Caco-2 (cell line): Measurements from ENCODE around the gene MAPT. TPM values are rescaled to one million over a fixed set of nuclear protein-coding genes. Genes with fewer than 3 reads are reported as not detected.

Source experiments
- BruUV-seq: library from RNA; stranded (reverse); fragments of 400-500 nt; replicated peaks from 2 replicates; lab custom pipeline; 2021; lab: Mats Ljungman, UMichigan
- CTCF ChIA-PET: fragments of 300-600 bp; sonication (Branson Sonifier 250); formaldehyde crosslinking; loops from one replicate; lab custom pipeline; 2022; ENCODE audit warnings: antibody characterized with exemption; lab: Charles Lee
- POLR2A ChIA-PET: fragments of 300-600 bp; sonication (Branson Sonifier 250); formaldehyde crosslinking; loops from one replicate; lab custom pipeline; 2022; ENCODE audit warnings: antibody characterized with exemption; lab: Charles Lee
- DNase-seq, 2 experiments: peaks; one replicate each; pipeline versions ENCODE4 v3.0.0 to v3.0.0-alpha.2; 2020 to 2022
- H3K27me3 ChIP-seq: replicated peaks from 2 replicates; pipeline ENCODE4 v1.6.0; 2011; ENCODE audit warnings: low read length; ENCODE audit not compliant: control insufficient read depth, insufficient read depth
- H3K36me3 ChIP-seq: 2 replicates; pipeline ENCODE4 v1.5.1; 2011; ENCODE audit warnings: low read length; ENCODE audit not compliant: control insufficient read depth, insufficient read depth
- H3K4me1 ChIP-seq: fragments of 250-450 bp; sonication (Bioruptor Pico); 2 replicates; pipeline ENCODE4 v1.5.1; 2020; ENCODE audit warnings: mild to moderate bottlenecking
- H3K4me3 ChIP-seq: 2 replicates; pipeline ENCODE4 v1.5.1; 2011; ENCODE audit warnings: low read depth, mild to moderate bottlenecking, control low read depth, low read length
- H3K9me3 ChIP-seq: fragments of 250-450 bp; sonication (Bioruptor Pico); 2 replicates; pipeline ENCODE4 v1.5.1; 2020; ENCODE audit warnings: mild to moderate bottlenecking, moderate library complexity
- H3K27ac Mint-ChIP-seq: one replicate; pipeline ENCODE4 v1.8.0; 2022; ENCODE audit warnings: mixed read lengths; ENCODE audit not compliant: unreplicated experiment
- H3K27me3 Mint-ChIP-seq: one replicate; pipeline ENCODE4 v1.8.0; 2022; ENCODE audit warnings: mixed read lengths; ENCODE audit not compliant: insufficient read depth, unreplicated experiment
- H3K36me3 Mint-ChIP-seq: one replicate; pipeline ENCODE4 v1.8.0; 2022; ENCODE audit warnings: mild to moderate bottlenecking, mixed read lengths; ENCODE audit not compliant: insufficient read depth, unreplicated experiment
- H3K4me1 Mint-ChIP-seq: one replicate; pipeline ENCODE4 v1.8.0; 2022; ENCODE audit warnings: low read depth, mixed read lengths; ENCODE audit not compliant: unreplicated experiment
- H3K4me3 Mint-ChIP-seq: one replicate; pipeline ENCODE4 v1.8.0; 2022; ENCODE audit warnings: mild to moderate bottlenecking, moderate library complexity, mixed read lengths; ENCODE audit not compliant: unreplicated experiment
- H3K9me3 Mint-ChIP-seq: one replicate; pipeline ENCODE4 v1.8.0; 2022; ENCODE audit warnings: mixed read lengths; ENCODE audit not compliant: unreplicated experiment
- CTCF ChIP-seq, 2 experiments: fragments of 200-600 bp in 1 of 2; IDR thresholded peaks; 1 replicate in 1 of 2; 2 replicates in 1 of 2; pipeline versions ENCODE4 v1.5.1 to v1.8.0; 2011 to 2022; ENCODE audit warnings: antibody characterized with exemption in 1 of 2, control low read depth in 1 of 2, inconsistent platforms in 1 of 2, low read depth in 1 of 2, low read length in 1 of 2, mild to moderate bottlenecking in 1 of 2, moderate library complexity in 1 of 2; ENCODE audit not compliant: insufficient read depth in 1 of 2, severe bottlenecking in 1 of 2, unreplicated experiment in 1 of 2
- intact Hi-C: fragments of 100-400 bp; cut with micrococcal nuclease; formaldehyde crosslinking; loops from one replicate; pipeline ENCODE4 v1.10.0; 2022; ENCODE audit not compliant: unreplicated experiment
- total RNA-seq: library from RNA; stranded (reverse); gene quantifications from 2 replicates; pipeline ENCODE4 v1.2.3, GENCODE V29; 2022

The MAPT gene
- total RNA-seq, 1 experiment from 2014 or later = 0.95 TPM

- no peaks in the 10 kb centered on the region for H3K36me3 ChIP-seq
- DNase-seq = no peak
- TF ChIP-seq CTCF (IDR thresholded peaks at IDR 0.05; ENCODE audit: insufficient read depth in 1 of 2, low read depth in 1 of 2, low read length in 1 of 2, severe bottlenecking in 1 of 2, unreplicated experiment in 1 of 2) = no peak
- Mint-ChIP-seq H3K9me3 (peaks cover 5% of the 10 kb centered on the region), H3K4me1 (no peaks in the 10 kb centered on the region), H3K4me3 (no peak overlapping the region), H3K36me3 (no peaks in the 10 kb centered on the region), H3K27ac (no peak overlapping the region), H3K27me3 (peaks cover 5% of the 10 kb centered on the region)
- BruUV-seq = no TSS peak
- ChIA-PET CTCF (no interaction called here), POLR2A (no interaction called here)
- no peaks in the 10 kb centered on the region for H3K9me3 ChIP-seq
- no peaks in the 10 kb centered on the region for H3K4me1 ChIP-seq
- no peak overlapping the region for H3K4me3 ChIP-seq
- no peaks in the 10 kb centered on the region; the same call in 1 of the 2 replicates for H3K27me3 ChIP-seq
- intact Hi-C loops = no loop called here
Observed at GRCh38 chr17:45964634-45965033, 70.3 kb downstream of the MAPT start.

GRCh38 chr17:45965812-45966211, 71.5 kb downstream of the MAPT start:
- no peak for DNase-seq
- peaks cover 8% of the 10 kb centered on the region for H3K27me3 Mint-ChIP-seq
- no TSS peak for BruUV-seq
- POLR2A ChIA-PET = no interaction called here
- H3K27ac Mint-ChIP-seq = no peak overlapping the region
- CTCF ChIA-PET = no interaction called here
- Histone ChIP-seq H3K4me3 (no peak overlapping the region), H3K9me3 (no peaks in the 10 kb centered on the region), H3K36me3 (no peaks in the 10 kb centered on the region), H3K27me3 (no peaks in the 10 kb centered on the region; the same call in 1 of the 2 replicates), H3K4me1 (no peaks in the 10 kb centered on the region)
- H3K9me3 Mint-ChIP-seq = peaks cover 13% of the 10 kb centered on the region
- H3K4me3 Mint-ChIP-seq = no peak overlapping the region
- no peaks in the 10 kb centered on the region for H3K4me1 Mint-ChIP-seq
- TF ChIP-seq CTCF (IDR thresholded peaks at IDR 0.05; ENCODE audit: insufficient read depth in 1 of 2, low read depth in 1 of 2, low read length in 1 of 2, severe bottlenecking in 1 of 2, unreplicated experiment in 1 of 2) = no peak
- intact Hi-C loops = no loop called here
- no peaks in the 10 kb centered on the region for H3K36me3 Mint-ChIP-seq

- BruUV-seq = no TSS peak
- no peak for DNase-seq
- Mint-ChIP-seq H3K4me1 (no peaks in the 10 kb centered on the region), H3K36me3 (no peaks in the 10 kb centered on the region), H3K9me3 (peaks cover 13% of the 10 kb centered on the region), H3K27ac (no peak overlapping the region), H3K27me3 (peaks cover 8% of the 10 kb centered on the region), H3K4me3 (no peak overlapping the region)
- ChIA-PET CTCF (no interaction called here), POLR2A (no interaction called here)
- intact Hi-C loops = no loop called here
- Histone ChIP-seq H3K4me1 (no peaks in the 10 kb centered on the region), H3K27me3 (no peaks in the 10 kb centered on the region; the same call in 1 of the 2 replicates), H3K36me3 (no peaks in the 10 kb centered on the region), H3K9me3 (no peaks in the 10 kb centered on the region), H3K4me3 (no peak overlapping the region)
- TF ChIP-seq CTCF (IDR thresholded peaks at IDR 0.05; ENCODE audit: insufficient read depth in 1 of 2, low read depth in 1 of 2, low read length in 1 of 2, severe bottlenecking in 1 of 2, unreplicated experiment in 1 of 2) = no peak
Observed at GRCh38 chr17:45966606-45967280, 72.4 kb downstream of the MAPT start.
